GM12892 (cell line): ENCODE data around the gene TYMS.

Experiments
- POLR2A ChIP-seq: IDR thresholded peaks from 2 replicates; pipeline ENCODE4 v1.6.1; 2011; ENCODE audit warnings: low read depth, low read length, control low read depth
- POLR2AphosphoS5 ChIP-seq: IDR thresholded peaks from 2 replicates; pipeline ENCODE4 v1.6.1; 2011; ENCODE audit warnings: low read depth, low read length, control low read depth

- TF ChIP-seq POLR2AphosphoS5 (no peak), POLR2A (no peak)
Observed at GRCh38 chr18:654601-655000, 2.9 kb upstream of the TYMS start.
